Right lung (tissue), 5 donors: ENCODE data around the gene POLR3E. TPM values are rescaled to one million over a fixed set of nuclear protein-coding genes. Genes with fewer than 3 reads are reported as not detected.
"Not testable (repeated sequence)": the region's sequence is repeated elsewhere in the genome, so short reads cannot be mapped to it uniquely, and the experiment has no call there.

Experiments
- DNase-seq, 2 donors: peaks; one replicate each; pipeline ENCODE4 v3.0.0-alpha.2; 2013
- polyA plus RNA-seq, 5 donors: library from polyadenylated mRNA; unstranded; fragments of 120-200 nt; gene quantifications; one replicate each; pipeline versions ENCODE4 v1.2.1 to v1.2.3, GENCODE V29; 2013; ENCODE audit warnings: inconsistent platforms in 1 of 5, low replicate concordance in 1 of 5; ENCODE audit not compliant: insufficient read length in 5 of 5, insufficient read depth in 1 of 5

Gene POLR3E
- polyA plus RNA-seq, 5 donors, result 48.8 to 65.6 (median 49.7) TPM

GRCh38 chr16:22291020-22291419, 6.2 kb upstream of the POLR3E start:
- DNase-seq, result no peak

- DNase-seq, result no peak
These were observed 5.3 kb upstream of the POLR3E start for GRCh38 chr16:22291860-22292318.

GRCh38 chr16:22292320-22292719, 4.9 kb upstream of the POLR3E start:
- no peak for DNase-seq

GRCh38 chr16:22293137-22294106, 3.8 kb upstream of the POLR3E start:
- no peak for DNase-seq

GRCh38 chr16:22296225-22297113, 740 bp upstream of the POLR3E start:
- DNase-seq, result peak in 1 of 2 donors; percentile 4

- peak; percentile 75 to 78 for DNase-seq
These were observed 893 bp downstream of the POLR3E start for GRCh38 chr16:22297871-22298733.

GRCh38 chr16:22299036-22299435, 1.8 kb downstream of the POLR3E start:
- no peak for DNase-seq

GRCh38 chr16:22300427-22301071, 3.3 kb downstream of the POLR3E start:
- DNase-seq, result peak in 1 of 2 donors; percentile 7

- not testable (repeated sequence) for DNase-seq
These were observed 4.2 kb downstream of the POLR3E start for GRCh38 chr16:22301423-22301822.

- DNase-seq, result no peak
These were observed 5.7 kb downstream of the POLR3E start for GRCh38 chr16:22302776-22303363.

GRCh38 chr16:22304411-22304810, 7.2 kb downstream of the POLR3E start:
- DNase-seq, result no peak

GRCh38 chr16:22306788-22307187, 9.6 kb downstream of the POLR3E start:
- no peak for DNase-seq

- DNase-seq, result no peak
These were observed 10.6 kb downstream of the POLR3E start for GRCh38 chr16:22307838-22308237.

- no peak for DNase-seq
These were observed 11.8 kb downstream of the POLR3E start for GRCh38 chr16:22308824-22309520.

- DNase-seq, result no peak
These were observed 14.3 kb downstream of the POLR3E start for GRCh38 chr16:22311520-22311919.

GRCh38 chr16:22312897-22313781, 15.9 kb downstream of the POLR3E start:
- DNase-seq, result no peak

- no peak for DNase-seq
These were observed 16.8 kb downstream of the POLR3E start for GRCh38 chr16:22313876-22314470.
